Activated CD4-positive, alpha-beta T cell treated with anti-CD3 and anti-CD28 coated beads, Interleukin-2, Interleukin-6, amounts not matched to agents 100 ng/mL and 50 ng/mL, durations not matched to agents 16 hours and 8 hours (primary cell): ENCODE data around the gene PDE3A.
A peak's percentile ranks its signal among the peaks of the same experiment; 100 is the strongest.

Experiments
- DNase-seq: peaks from one replicate; pipeline ENCODE4 v3.0.0-alpha.2; 2020

Gene PDE3A

GRCh38 chr12:20627001-20627588 is 258.8 kb downstream of the PDE3A start:
- no peak for DNase-seq

GRCh38 chr12:20628226-20628787 is 260.0 kb downstream of the PDE3A start:
- no peak for DNase-seq

GRCh38 chr12:20628999-20629398 is 260.7 kb downstream of the PDE3A start:
- DNase-seq = no peak

- no peak for DNase-seq
These were observed 261.2 kb downstream of the PDE3A start for GRCh38 chr12:20629414-20630156.

GRCh38 chr12:20631711-20632110 is 263.4 kb downstream of the PDE3A start:
- no peak for DNase-seq

GRCh38 chr12:20641106-20641505 is 272.8 kb downstream of the PDE3A start:
- no peak for DNase-seq

- DNase-seq = no peak
These were observed 275.5 kb downstream of the PDE3A start for GRCh38 chr12:20643822-20644221.

GRCh38 chr12:20646239-20646827 is 278.0 kb downstream of the PDE3A start:
- DNase-seq = peak; percentile 17

GRCh38 chr12:20653871-20654270 is 285.5 kb downstream of the PDE3A start:
- DNase-seq = no peak

GRCh38 chr12:20656600-20656999 is 288.3 kb downstream of the PDE3A start:
- no peak for DNase-seq

- no peak for DNase-seq
These were observed 289.2 kb downstream of the PDE3A start for GRCh38 chr12:20657496-20657895.

GRCh38 chr12:20681334-20681733 is 313.0 kb downstream of the PDE3A start:
- no peak for DNase-seq

GRCh38 chr12:20695232-20695631 is 326.9 kb downstream of the PDE3A start, which contains the start of gene SLCO1C1:
Gene SLCO1C1 (plus strand): TSS chr12:20695332. CDS start chr12:20699577, 4,245 bp downstream.
- DNase-seq = no peak

- DNase-seq = no peak
These were observed 328.0 kb downstream of the PDE3A start for GRCh38 chr12:20696181-20696905.

- DNase-seq = no peak
These were observed 332.8 kb downstream of the PDE3A start for GRCh38 chr12:20701106-20701505.

- no peak for DNase-seq
These were observed 336.5 kb downstream of the PDE3A start for GRCh38 chr12:20704860-20705259.

GRCh38 chr12:20711846-20712245 is 343.5 kb downstream of the PDE3A start:
- no peak for DNase-seq

- no peak for DNase-seq
These were observed 347.7 kb downstream of the PDE3A start for GRCh38 chr12:20716037-20716436.

GRCh38 chr12:20716985-20717384 is 348.6 kb downstream of the PDE3A start:
- no peak for DNase-seq

GRCh38 chr12:20718294-20718693 is 350.0 kb downstream of the PDE3A start:
- no peak for DNase-seq

GRCh38 chr12:20722142-20722541 is 353.8 kb downstream of the PDE3A start:
- DNase-seq = no peak

- DNase-seq = no peak
These were observed 362.9 kb downstream of the PDE3A start for GRCh38 chr12:20731274-20731673.
